ENCODE data around the gene MEOX2.

Gene MEOX2

DNA sequence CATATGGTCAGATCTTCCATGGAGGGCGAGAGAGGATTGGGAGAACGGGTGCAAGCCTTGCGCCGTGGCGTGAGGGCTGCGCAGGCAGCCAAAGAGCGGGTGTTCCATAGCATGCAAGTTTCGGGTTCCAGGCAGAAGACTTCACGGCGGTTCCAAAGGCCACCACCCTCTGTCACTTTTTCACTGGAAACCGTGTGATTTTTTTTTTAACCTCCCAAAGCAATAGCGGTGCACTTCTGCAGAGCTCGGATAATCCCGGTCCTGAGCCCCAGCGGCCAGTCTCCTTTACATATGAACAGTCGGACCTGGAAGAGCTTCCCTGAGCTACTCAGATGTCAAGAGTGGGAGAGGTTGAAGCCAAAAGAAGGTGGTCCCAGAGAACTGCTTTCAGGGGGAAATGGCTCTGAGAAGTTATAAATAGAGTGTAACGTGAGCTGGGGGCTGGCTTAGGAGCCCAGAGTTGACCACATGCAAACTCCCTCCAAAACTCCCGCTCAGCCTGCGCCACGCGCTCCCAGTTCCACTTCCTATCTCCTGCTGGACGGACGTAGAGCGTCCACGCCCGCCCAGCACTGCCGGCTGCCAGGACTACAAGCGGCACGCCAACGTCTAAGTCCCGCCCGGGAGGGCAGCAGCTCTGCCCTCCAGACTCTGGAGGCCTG lies at the start of gene MEOX2:
Gene MEOX2, minus strand, starts transcription at position 389 of the 662 bp plus-strand sequence. Its CDS starts 281 bp downstream, at position 108.
- peak; percentile 3 for DNase-seq

- no peak for DNase-seq
Observed at GRCh38 chr7:15729746-15730145, 43.3 kb upstream of the MEOX2 start.

GRCh38 chr7:15725051-15725450 lies 38.6 kb upstream of the MEOX2 start:
- DNase-seq, result no peak

DNA sequence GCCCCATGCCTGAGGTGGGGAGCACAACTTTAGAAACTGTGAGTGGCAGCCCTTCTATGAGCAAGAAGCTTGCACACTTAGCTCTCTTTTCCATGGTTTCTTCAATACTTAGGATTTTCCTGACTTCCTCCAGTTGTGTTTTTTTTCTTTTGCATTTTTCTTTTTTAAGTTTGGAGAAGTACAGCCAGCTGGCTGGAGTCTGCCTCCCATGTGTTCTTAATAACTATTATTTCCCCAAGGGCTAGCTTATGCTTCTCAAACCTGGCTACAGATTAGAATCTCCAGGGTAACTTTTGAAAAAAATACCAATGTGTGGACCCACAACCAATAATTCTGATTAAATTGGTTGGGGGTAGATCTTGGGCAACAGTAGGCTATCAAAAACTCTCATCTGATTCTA lies 37.4 kb upstream of the MEOX2 start:
- DNase-seq, result no peak

DNA sequence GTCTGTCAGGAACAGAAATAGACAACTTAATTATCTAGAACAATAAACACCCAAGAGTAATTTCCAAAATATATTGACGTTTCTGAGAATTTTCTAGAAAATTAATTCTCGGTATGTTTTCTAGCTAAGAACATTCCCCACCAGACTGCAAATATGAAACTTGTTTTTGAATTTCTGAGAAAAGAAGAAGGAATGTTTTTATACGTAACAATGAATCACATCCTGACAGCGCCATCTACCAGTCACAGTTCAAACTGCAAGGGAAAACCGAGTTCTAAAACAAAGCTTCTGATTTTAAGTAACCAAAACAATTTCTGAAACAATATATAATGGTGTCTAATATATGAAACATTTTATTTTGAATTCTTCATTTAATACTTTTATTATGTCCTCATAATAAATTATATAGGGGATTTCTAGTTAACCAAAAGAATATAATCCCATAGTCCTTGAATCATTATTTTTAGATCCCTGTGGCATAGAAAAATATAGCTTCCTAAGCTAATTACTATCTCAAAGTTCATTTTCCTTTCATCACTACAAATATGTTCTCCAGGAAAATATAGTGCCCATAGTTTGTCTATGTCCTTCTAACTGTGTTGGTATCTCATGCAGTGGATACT lies 34.5 kb upstream of the MEOX2 start:
- peak; percentile 39 for DNase-seq

DNA sequence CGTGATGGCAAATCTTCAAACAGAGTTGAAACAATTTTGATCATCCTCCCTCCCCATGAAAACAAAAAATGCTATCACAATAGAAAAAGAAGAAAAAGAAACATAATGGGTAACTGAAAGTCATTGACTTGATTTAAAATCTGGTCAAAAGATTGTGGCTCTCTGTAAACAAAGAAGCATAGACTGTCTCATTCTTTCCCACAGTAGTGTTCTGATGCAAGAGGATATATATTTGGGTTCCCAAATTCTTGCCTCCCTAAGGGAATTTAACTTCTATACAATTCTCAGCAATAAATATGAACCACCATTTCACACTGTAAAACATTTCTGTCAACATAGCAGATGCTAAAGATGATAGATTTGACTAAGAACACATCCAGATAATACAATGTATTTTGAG lies 32.8 kb upstream of the MEOX2 start:
- DNase-seq, result no peak

GRCh38 chr7:15715435-15715834 lies 29.0 kb upstream of the MEOX2 start:
- no peak for DNase-seq

DNA sequence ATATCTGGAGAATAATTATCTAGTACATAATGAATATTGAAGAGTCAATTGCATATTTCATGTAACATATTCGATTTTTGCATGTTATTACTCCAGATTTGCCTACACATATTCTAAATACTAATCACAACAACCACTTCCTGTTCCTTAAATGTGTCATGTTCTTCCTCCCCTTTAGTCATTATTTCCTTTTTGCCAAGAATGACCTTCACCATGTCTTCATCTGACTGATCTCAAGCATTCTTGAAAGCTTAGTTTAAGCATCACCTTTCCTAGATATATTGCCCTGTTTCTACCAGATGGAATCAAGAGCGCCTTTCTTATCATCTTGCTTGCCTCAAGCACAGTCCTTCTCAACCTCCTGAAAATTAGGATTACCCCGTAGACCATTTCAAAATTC lies 23.5 kb upstream of the MEOX2 start:
- DNase-seq, result peak; percentile 10

DNA sequence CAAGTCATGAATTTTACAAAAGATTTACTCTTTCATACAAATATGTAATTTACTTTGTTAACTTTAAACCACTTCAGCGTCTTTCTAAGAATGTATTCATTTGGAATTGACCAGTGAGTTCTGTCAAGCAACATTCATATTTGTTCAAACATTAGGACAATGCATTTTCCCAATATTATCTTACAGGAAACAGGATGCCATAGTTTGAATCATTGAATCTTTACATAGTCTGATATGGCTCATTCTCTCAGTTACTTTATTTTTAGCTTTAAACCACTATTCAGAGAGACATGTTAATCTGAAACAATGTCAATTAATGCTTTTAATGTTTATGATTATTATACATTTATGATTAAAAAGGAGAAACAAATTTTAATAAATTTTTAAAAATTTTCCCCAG lies 21.1 kb upstream of the MEOX2 start:
- DNase-seq, result no peak

- no peak for DNase-seq
Observed at GRCh38 chr7:15703732-15704131, 17.2 kb upstream of the MEOX2 start.

- no peak for DNase-seq
Observed at GRCh38 chr7:15692501-15693020, 6.1 kb upstream of the MEOX2 start.

DNA sequence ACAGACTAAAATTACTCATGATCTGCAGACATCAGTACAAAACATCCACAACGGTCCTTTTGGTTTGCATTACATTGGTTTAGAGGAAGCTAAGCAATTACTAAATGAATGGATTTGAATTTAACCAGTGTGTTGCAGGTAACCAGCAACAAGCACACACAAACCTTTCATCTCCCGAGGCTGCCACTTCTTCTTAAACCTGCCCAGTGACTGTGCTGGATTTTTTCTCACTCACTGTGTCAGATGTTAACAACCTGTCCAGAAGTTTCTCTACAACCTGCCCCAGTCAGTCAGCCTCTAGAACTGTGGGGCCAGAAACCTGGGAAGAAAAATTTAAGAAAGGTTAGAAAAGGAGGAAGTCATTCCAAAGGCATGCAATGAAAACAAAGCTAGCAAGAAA lies 2.4 kb upstream of the MEOX2 start:
- DNase-seq, result no peak

- no peak for DNase-seq
Observed at GRCh38 chr7:15688279-15688626, 1.8 kb upstream of the MEOX2 start.

DNA sequence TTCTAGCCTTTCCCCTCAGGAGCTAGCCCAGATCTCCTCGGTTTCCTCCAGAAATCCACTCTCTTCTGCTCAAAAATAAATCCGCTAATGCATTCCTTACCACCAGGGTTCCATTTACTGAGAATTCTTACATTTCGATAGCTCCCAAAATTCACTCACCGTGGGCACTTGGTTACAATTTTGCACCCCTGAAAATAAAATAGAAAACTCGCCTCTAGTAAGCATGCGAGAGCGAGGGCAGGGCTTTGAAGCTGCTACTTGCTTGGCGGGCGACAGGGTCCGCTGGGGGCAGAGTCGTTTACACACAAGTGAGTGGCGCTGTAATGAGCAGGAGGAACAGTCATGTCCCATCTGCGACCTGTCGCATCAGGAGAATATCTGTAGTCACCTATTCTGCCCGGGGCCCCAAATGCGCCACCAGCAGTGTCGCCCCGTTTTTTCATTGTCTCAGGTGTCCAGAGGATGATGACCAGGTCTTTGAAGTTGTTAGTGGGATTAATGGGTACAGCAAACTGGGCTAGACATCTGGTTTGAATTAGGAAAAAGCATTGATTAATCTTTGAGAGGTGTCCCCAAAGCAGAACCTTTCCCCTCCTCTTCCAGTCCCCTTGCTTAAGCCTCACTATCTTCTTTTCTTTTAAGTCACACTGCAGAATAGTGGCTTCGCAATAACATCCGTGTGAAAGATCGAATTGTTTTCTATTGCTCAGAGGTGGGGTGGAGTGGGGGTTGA lies 1.2 kb upstream of the MEOX2 start:
- no peak for DNase-seq

GRCh38 chr7:15686957-15687545 lies 568 bp upstream of the MEOX2 start:
- no peak for DNase-seq

DNA sequence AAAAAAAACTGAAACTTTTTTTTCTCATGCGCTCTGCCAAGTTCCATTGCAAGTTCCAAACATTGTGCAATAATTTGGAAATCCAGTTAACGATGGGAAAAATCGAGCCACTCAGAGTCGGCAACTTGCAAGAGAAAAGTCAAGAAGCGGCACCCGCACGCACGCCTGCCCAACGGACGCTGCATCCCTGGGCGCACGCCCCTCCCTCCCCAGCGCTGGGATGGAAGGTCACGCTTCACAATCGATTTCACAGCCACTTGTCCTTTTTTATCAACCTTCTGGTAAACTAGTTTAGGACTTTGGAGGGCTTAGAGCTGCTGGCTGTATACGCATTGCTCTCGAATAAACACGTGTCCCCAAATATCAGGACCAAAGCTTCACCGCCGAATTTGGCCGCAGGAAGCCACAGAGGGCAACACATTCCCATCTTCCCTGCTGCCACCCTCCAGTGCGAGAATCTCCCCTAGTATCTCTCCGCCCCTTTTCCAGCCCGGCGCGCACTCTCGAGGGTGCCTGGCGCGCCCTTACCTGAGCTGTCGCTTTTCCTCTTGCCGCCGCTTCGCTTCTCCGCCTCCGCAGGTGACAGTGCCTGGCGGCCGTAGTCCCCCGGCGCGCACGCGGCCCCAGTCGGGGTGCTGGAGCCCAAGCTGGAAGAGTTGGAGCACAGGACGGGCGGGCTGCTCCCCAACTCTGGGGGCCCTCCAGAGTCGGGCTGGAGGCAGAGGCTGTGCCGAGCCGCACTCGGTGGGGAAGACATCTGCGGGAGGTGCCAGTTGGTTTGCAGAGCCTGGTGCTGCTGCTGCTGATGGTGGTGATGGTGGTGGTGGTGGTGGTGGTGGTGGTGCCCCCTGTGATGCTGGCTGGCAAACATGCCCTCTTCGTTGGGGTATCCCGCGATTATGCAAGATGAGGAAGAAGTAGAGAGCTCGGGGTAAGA lies 857 bp downstream of the MEOX2 start:
- no peak for DNase-seq

GRCh38 chr7:15684871-15685270 lies 1.6 kb downstream of the MEOX2 start:
- DNase-seq, result no peak

DNA sequence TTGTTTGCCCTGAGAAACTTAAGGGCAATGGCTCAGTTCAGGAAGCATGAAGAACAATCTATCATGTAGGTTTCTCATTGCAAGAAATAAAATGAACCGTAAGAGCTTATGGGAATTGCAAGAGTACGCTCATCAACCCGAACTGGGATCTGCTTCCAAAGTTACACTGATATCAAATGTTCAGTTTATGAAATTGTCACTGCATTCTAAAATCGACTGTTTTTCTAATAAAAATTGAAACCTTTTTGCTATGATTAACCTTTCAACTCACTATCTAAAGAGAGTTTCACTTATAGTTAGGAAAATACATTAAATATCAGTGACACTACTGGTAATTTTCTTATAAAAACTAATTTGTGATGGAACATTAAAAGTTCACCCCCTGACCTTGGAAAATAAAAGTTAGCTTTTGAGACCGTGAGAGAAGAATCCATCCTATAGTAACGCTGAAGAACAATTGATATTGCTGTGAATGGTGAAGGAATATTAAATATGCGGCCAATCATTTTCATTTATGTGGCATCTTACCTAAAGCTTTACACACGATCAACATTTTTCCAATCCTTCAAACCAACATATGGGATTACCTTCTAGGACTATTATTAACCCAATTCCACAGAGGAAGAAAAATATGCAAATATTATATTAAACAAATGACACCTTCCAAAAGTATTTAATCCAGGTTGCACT lies 2.2 kb downstream of the MEOX2 start:
- no peak for DNase-seq

- no peak for DNase-seq
Observed at GRCh38 chr7:15682751-15683245, 3.7 kb downstream of the MEOX2 start.

DNA sequence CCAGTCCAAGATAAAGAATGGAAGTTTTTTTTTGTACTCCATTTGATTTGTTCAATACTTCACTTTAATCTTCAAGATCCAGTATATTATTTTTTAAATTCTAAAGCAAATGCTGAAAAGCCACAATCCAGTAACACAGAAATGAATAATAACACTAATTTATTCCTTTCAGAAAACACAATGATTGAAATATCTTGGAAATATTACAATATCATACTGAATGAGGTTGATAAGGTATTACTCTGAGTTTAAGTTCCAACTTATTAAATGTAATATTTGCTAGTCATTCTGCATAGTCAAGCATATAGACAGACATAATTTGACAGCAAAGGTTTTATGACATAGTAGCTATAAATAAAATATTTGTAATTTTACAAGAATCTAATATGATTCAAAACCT lies 4.4 kb downstream of the MEOX2 start:
- DNase-seq, result no peak

- no peak for DNase-seq
Observed at GRCh38 chr7:15681631-15682030, 4.9 kb downstream of the MEOX2 start.

GRCh38 chr7:15681186-15681585 lies 5.3 kb downstream of the MEOX2 start:
- no peak for DNase-seq
